H1 (cell line): Measurements from ENCODE around the gene PUS7L. TPM values are rescaled to one million over a fixed set of nuclear protein-coding genes. Genes with fewer than 3 reads are reported as not detected.

Source experiments
- CTCF ChIA-PET: fragments of 300-600 bp; sonication (Branson Sonifier 250); formaldehyde crosslinking; loops from one replicate; lab custom pipeline; 2021; ENCODE audit not compliant: partially characterized antibody; lab: Charles Lee
- POLR2A ChIA-PET: fragments of 300-600 bp; sonication (Branson Sonifier 250); formaldehyde crosslinking; loops from one replicate; lab custom pipeline; 2021; ENCODE audit warnings: inconsistent platforms; ENCODE audit not compliant: partially characterized antibody; lab: Charles Lee
- DNase-seq, 2 experiments: peaks; one replicate each; pipeline versions ENCODE4 v3.0.0 to v3.0.0-alpha.2; 2010 to 2022; ENCODE audit warnings: low spot score in 2 of 2, low read depth in 1 of 2, mixed read lengths in 1 of 2
- FAIRE-seq: peaks from 2 replicates; lab custom pipeline; 2011; peaks lifted over from hg19 to GRCh38; lab: Jason Lieb, UNC
- H2AFZ ChIP-seq: 2 replicates; pipeline ENCODE4 v1.8.1; 2012; ENCODE audit warnings: low read length, inconsistent platforms
- H2AK5ac ChIP-seq: 2 replicates; pipeline ENCODE4 v1.6.1; 2013; ENCODE audit warnings: low read depth, low read length
- H2BK120ac ChIP-seq: replicated peaks from 2 replicates; pipeline ENCODE3; 2013; ENCODE audit warnings: low read depth, low read length, inconsistent platforms
- H2BK12ac ChIP-seq: 2 replicates; pipeline ENCODE4 v1.6.1; 2013; ENCODE audit warnings: low read depth, low read length
- H2BK15ac ChIP-seq: 2 replicates; pipeline ENCODE4 v1.6.1; 2013; ENCODE audit warnings: low read length
- H2BK20ac ChIP-seq: 2 replicates; pipeline ENCODE4 v1.6.1; 2013; ENCODE audit warnings: low read length
- H2BK5ac ChIP-seq: 2 replicates; pipeline ENCODE4 v1.6.1; 2013; ENCODE audit warnings: low read depth, low read length
- H3K14ac ChIP-seq: 2 replicates; pipeline ENCODE4 v1.6.1; 2013; ENCODE audit warnings: inconsistent platforms; ENCODE audit not compliant: insufficient read length
- H3K18ac ChIP-seq: 2 replicates; pipeline ENCODE4 v1.6.1; 2013; ENCODE audit warnings: low read length; ENCODE audit errors: extremely low read depth
- H3K23ac ChIP-seq: 2 replicates; pipeline ENCODE4 v1.6.1; 2013; ENCODE audit warnings: inconsistent platforms; ENCODE audit not compliant: insufficient read length
- H3K23me2 ChIP-seq: 2 replicates; pipeline ENCODE4 v1.6.1; 2013; ENCODE audit warnings: low read depth, low read length
- H3K27ac ChIP-seq: 2 replicates; pipeline ENCODE4 v1.6.1; 2011; ENCODE audit warnings: low read depth, low read length, inconsistent platforms
- H3K27me3 ChIP-seq, 4 experiments: replicated peaks in 1 of 4; 1 replicate in 1 of 4; 2 replicates in 3 of 4; pipeline versions ENCODE4 v1.6.1 to v1.8.1; 2011 to 2013; ENCODE audit warnings: low read length in 3 of 4, mild to moderate bottlenecking in 3 of 4, inconsistent platforms in 2 of 4, mixed read lengths in 2 of 4, moderate library complexity in 1 of 4; ENCODE audit not compliant: control insufficient read depth in 3 of 4, insufficient read depth in 3 of 4; ENCODE audit errors: extremely low read depth in 1 of 4
- H3K36me3 ChIP-seq, 4 experiments: 2 replicates each; pipeline versions ENCODE4 v1.6.1 to v1.8.1; 2011 to 2013; ENCODE audit warnings: mild to moderate bottlenecking in 4 of 4, low read length in 3 of 4, moderate library complexity in 2 of 4, control low read depth in 1 of 4, inconsistent platforms in 1 of 4; ENCODE audit not compliant: insufficient read depth in 4 of 4, control insufficient read depth in 2 of 4
- H3K4ac ChIP-seq: replicated peaks from 2 replicates; pipeline ENCODE3; 2013; ENCODE audit warnings: low read length, low read depth, mixed read lengths, inconsistent platforms; ENCODE audit not compliant: insufficient read length
- H3K4me1 ChIP-seq, 4 experiments: replicated peaks in 1 of 4; 1 replicate in 1 of 4; 2 replicates in 3 of 4; pipeline versions ENCODE4 v1.6.1 to v1.8.1; 2011 to 2013; ENCODE audit warnings: low read length in 3 of 4, inconsistent platforms in 2 of 4, mixed read lengths in 1 of 4; ENCODE audit not compliant: insufficient read depth in 4 of 4, control insufficient read depth in 3 of 4
- H3K4me2 ChIP-seq, 2 experiments: 2 replicates each; pipeline versions ENCODE4 v1.6.1 to v1.8.1; 2011 to 2013; ENCODE audit warnings: low read depth in 2 of 2, low read length in 2 of 2, control low read depth in 1 of 2, inconsistent platforms in 1 of 2, mild to moderate bottlenecking in 1 of 2; ENCODE audit not compliant: insufficient read depth in 1 of 2
- H3K4me3 ChIP-seq, 4 experiments: fragments of 200-600, 300-600 bp in 1 of 4; sonication (generic), shearing (Covaris generic), sonication (Bioruptor Twin) in 1 of 4; 2 replicates each; pipeline versions ENCODE4 v1.5.1 to v1.8.1; 2011 to 2016; ENCODE audit warnings: low read length in 4 of 4, low read depth in 3 of 4, control low read depth in 2 of 4, inconsistent platforms in 2 of 4, mild to moderate bottlenecking in 2 of 4, mixed read lengths in 1 of 4, moderate library complexity in 1 of 4; ENCODE audit not compliant: insufficient read depth in 2 of 4; ENCODE audit errors: extremely low read depth in 1 of 4
- H3K56ac ChIP-seq: replicated peaks from 2 replicates; pipeline ENCODE3; 2013; ENCODE audit warnings: low read depth, mild to moderate bottlenecking, mixed read lengths, low read length, inconsistent platforms; ENCODE audit not compliant: insufficient read length
- H3K79me1 ChIP-seq: 2 replicates; pipeline ENCODE4 v1.6.1; 2013; ENCODE audit warnings: low read depth, low read length, control low read depth
- H3K79me2 ChIP-seq, 2 experiments: 2 replicates each; pipeline versions ENCODE4 v1.6.1 to v1.8.1; 2012 to 2013; ENCODE audit warnings: low read length in 2 of 2, mild to moderate bottlenecking in 2 of 2, inconsistent platforms in 1 of 2; ENCODE audit not compliant: insufficient read depth in 2 of 2, control insufficient read depth in 1 of 2
- H3K9ac ChIP-seq, 4 experiments: replicated peaks in 1 of 4; 1 replicate in 1 of 4; 2 replicates in 3 of 4; pipeline versions ENCODE4 v1.6.1 to v1.8.1; 2011 to 2013; ENCODE audit warnings: low read depth in 3 of 4, low read length in 3 of 4, control low read depth in 2 of 4, mild to moderate bottlenecking in 2 of 4, moderate library complexity in 2 of 4, inconsistent platforms in 1 of 4; ENCODE audit errors: extremely low read depth in 1 of 4
- H3K9me3 ChIP-seq, 2 experiments: 2 replicates each; pipeline versions ENCODE4 v1.6.1 to v1.8.1; 2012 to 2013; ENCODE audit warnings: mild to moderate bottlenecking in 2 of 2, moderate library complexity in 2 of 2, control low read depth in 1 of 2, inconsistent platforms in 1 of 2, low read depth in 1 of 2, low read length in 1 of 2, mixed read lengths in 1 of 2; ENCODE audit not compliant: insufficient read depth in 2 of 2
- H4K20me1 ChIP-seq, 2 experiments: replicated peaks in 1 of 2; 2 replicates each; pipeline versions ENCODE3 to v1.8.1; 2011 to 2013; ENCODE audit warnings: inconsistent platforms in 2 of 2, low read length in 2 of 2, mild to moderate bottlenecking in 1 of 2; ENCODE audit not compliant: insufficient read depth in 2 of 2, control insufficient read depth in 1 of 2
- H4K5ac ChIP-seq: 2 replicates; pipeline ENCODE4 v1.6.1; 2013; ENCODE audit warnings: low read length, low read depth, mixed read lengths, inconsistent platforms; ENCODE audit not compliant: insufficient read length
- H4K8ac ChIP-seq: 2 replicates; pipeline ENCODE4 v1.8.0; 2013; ENCODE audit warnings: mild to moderate bottlenecking, moderate library complexity, low read length, inconsistent platforms; ENCODE audit not compliant: insufficient read depth; ENCODE audit errors: extremely low read depth
- H4K91ac ChIP-seq: replicated peaks from 2 replicates; pipeline ENCODE3; 2013; ENCODE audit warnings: low read length, mixed read lengths, inconsistent platforms; ENCODE audit not compliant: insufficient read length
- ATF3 ChIP-seq: IDR thresholded peaks from 2 replicates; pipeline ENCODE4 v1.6.1; 2011; ENCODE audit warnings: low read depth, mild to moderate bottlenecking, low read length; ENCODE audit not compliant: insufficient read depth
- CBX8 ChIP-seq: fragments of 300-800, 300-1000 bp; sonication (generic); IDR thresholded peaks from 2 replicates; pipeline ENCODE4 v1.7.1; 2016; ENCODE audit warnings: low read depth, low read length, borderline replicate concordance
- CHD2 ChIP-seq: IDR thresholded peaks from 2 replicates; pipeline ENCODE4 v1.6.1; 2012; ENCODE audit warnings: low read length, improper control_type of control experiment
- CTCF ChIP-seq, 3 experiments: IDR thresholded peaks; 1 replicate in 2 of 3; 2 replicates in 1 of 3; pipeline versions ENCODE4 v1.5.1 to v1.6.1; 2011; ENCODE audit warnings: low read length in 3 of 3, mild to moderate bottlenecking in 3 of 3, inconsistent platforms in 2 of 3, low read depth in 1 of 3, moderate library complexity in 1 of 3; ENCODE audit not compliant: insufficient read depth in 1 of 3; ENCODE audit errors: control extremely low read depth in 1 of 3
- KDM4A ChIP-seq: IDR thresholded peaks from one replicate; pipeline ENCODE4 v1.7.1; 2012; ENCODE audit warnings: low read depth, mild to moderate bottlenecking, moderate library complexity, low read length, inconsistent platforms; ENCODE audit not compliant: severe bottlenecking
- KDM5A ChIP-seq: fragments of 200-600 bp; IDR thresholded peaks from 2 replicates; pipeline ENCODE4 v1.7.1; 2012; ENCODE audit warnings: mild to moderate bottlenecking, low read length, inconsistent platforms, mixed read lengths
- RAD21 ChIP-seq, 2 experiments: IDR thresholded peaks in 1 of 2; conservative IDR thresholded peaks in 1 of 2; 2 replicates each; pipeline ENCODE4 v1.6.1; 2011; ENCODE audit warnings: low read depth in 2 of 2, low read length in 2 of 2, improper control_type of control experiment in 1 of 2, inconsistent platforms in 1 of 2, mild to moderate bottlenecking in 1 of 2, moderate library complexity in 1 of 2
- SUZ12 ChIP-seq: fragments of 200-600 bp; sonication (generic); IDR thresholded peaks from 2 replicates; pipeline ENCODE4 v1.6.1; 2012; ENCODE audit warnings: mild to moderate bottlenecking, inconsistent platforms, low read length, moderate library complexity, mixed read lengths
- TCF12 ChIP-seq: IDR thresholded peaks from 2 replicates; pipeline ENCODE4 v1.6.1; 2011; ENCODE audit warnings: low read depth, mild to moderate bottlenecking, low read length
- WGBS, 2 experiments: shearing (Covaris generic) in 1 of 2; methylation state at CpG; one replicate each; pipeline versions ENCODE4 v1.1.6 to v1.1.7; 2013 to 2015; ENCODE audit warnings: low lambda C conversion rate in 2 of 2, mixed read lengths in 2 of 2, inconsistent platforms in 1 of 2, low coverage in 1 of 2, missing lambda C conversion rate in 1 of 2; ENCODE audit not compliant: insufficient replicate concordance in 2 of 2, insufficient coverage in 1 of 2, insufficient read length in 1 of 2; ENCODE audit errors: extremely low coverage in 1 of 2, missing lambda C conversion rate in 1 of 2; 5-methylcytosine and 5-hydroxymethylcytosine counted together
- polyA plus RNA-seq, 7 experiments: library from polyadenylated mRNA; depleted of rRNA in 3 of 7; stranded (reverse) in 5 of 7; unstranded in 2 of 7; fragments of >200 nt in 5 of 7; fragments of 200-250 nt in 2 of 7; gene quantifications; 1 replicate in 5 of 7; 2 replicates in 1 of 7; 4 replicates in 1 of 7; pipeline versions ENCODE4 v1.2.1 to v1.2.3, GENCODE V29; 2011 to 2013; ENCODE audit warnings: missing spikeins in 2 of 7, mixed read lengths in 2 of 7
- total RNA-seq: library from RNA; stranded (reverse); fragmentation: NEBNext Ultra II Directional; extraction: Animal tissue kit (Norgen Biotek cat#: 25700); gene quantifications from 2 replicates; pipeline ENCODE4 v1.2.1, GENCODE V29; 2021

Gene PUS7L
- total and polyA plus RNA-seq, 2 of the 8 experiments (the other 6 are each of a cell fraction or from before 2014, with no cell fraction given), result 3.6 to 26.8 TPM

- Histone ChIP-seq H3K14ac (no peak overlapping the region), H2AK5ac (no peak overlapping the region), H3K23me2 (peaks cover 2% of the 10 kb centered on the region; the same call in 1 of the 2 replicates), H2BK12ac (no peak overlapping the region), H3K23ac (no peak overlapping the region), H2BK5ac (no peak overlapping the region), H3K18ac (no peak overlapping the region), H3K79me1 (no peaks in the 10 kb centered on the region), H3K79me2 (no peaks in the 10 kb centered on the region), H3K4me1 (no peaks in the 10 kb centered on the region), H3K4me3 (no peak overlapping the region), H4K8ac (no peak overlapping the region), H3K9ac (no peak overlapping the region), H3K4me2 (no peak overlapping the region), H2BK20ac (no peak overlapping the region), H3K4ac (no peak overlapping the region), H2AFZ (no peak overlapping the region), H4K20me1 (no peaks in the 10 kb centered on the region), H3K9me3 (no peaks in the 10 kb centered on the region), H3K36me3 (no peaks in the 10 kb centered on the region), H3K56ac (no peak overlapping the region), H3K27me3 (no peaks in the 10 kb centered on the region), H3K27ac (no peak overlapping the region), H2BK120ac (no peak overlapping the region), H4K5ac (no peak overlapping the region), H4K91ac (no peak overlapping the region), H2BK15ac (no peak overlapping the region)
- ChIA-PET POLR2A (no interaction called here), CTCF (interaction anchor here (0.5 to 9.1 kb wide), 20 partner anchors 8 to 424 kb away, joined by 3 to 113 read pairs (median 5); partner anchors contain the start of genes IRAK4 and PUS7L)
- DNase-seq (no peak), FAIRE-seq (peak; percentile 66)
- TF ChIP-seq RAD21 (IDR thresholded peaks at IDR 0.05 in 1 of 2, conservative IDR thresholded peaks at IDR 0.05 in 1 of 2; ENCODE audit: low read depth in 2 of 2, low read length in 2 of 2) (peak; percentile 63 to 74), CTCF (IDR thresholded peaks at IDR 0.05; ENCODE audit: control extremely low read depth in 1 of 3, insufficient read depth in 1 of 3, low read depth in 1 of 3, low read length in 3 of 3) (peak in 2 of 3 experiments; percentile 45 to 60; a peak in 2 of 4 replicates), KDM5A (no peak), KDM4A (no peak), ATF3 (no peak), CHD2 (no peak), CBX8 (no peak), SUZ12 (no peak), TCF12 (no peak)
- 58% methylated on average over 3 of the region's 3 CpGs; no CpG with 5 or more reads in 1 of the 2 experiments for WGBS, 2 experiments
Measured at GRCh38 chr12:43776498-43776897, 17.9 kb upstream of the PUS7L start.
